Naive B cell (primary cell): Measurements from ENCODE around the gene POFUT2. TPM values are rescaled to one million over a fixed set of nuclear protein-coding genes. Genes with fewer than 3 reads are reported as not detected.

Experiments
- ATAC-seq, 2 donors: fragments of 150-1000 bp; cut with Tn5 transposase; 2 replicates each; pipeline ENCODE4 v1.10.0; 2021; ENCODE audit warnings: low read depth in 2 of 2, mild to moderate bottlenecking in 2 of 2, moderate library complexity in 2 of 2
- DNase-seq: peaks from one replicate; pipeline ENCODE4 v3.0.0; 2022
- H3K27ac Mint-ChIP-seq, 6 donors: one replicate each; pipeline ENCODE4 v1.8.0; 2020 to 2022; ENCODE audit warnings: mild to moderate bottlenecking in 6 of 6, mixed read lengths in 6 of 6, moderate library complexity in 5 of 6, inconsistent platforms in 2 of 6
- H3K27me3 Mint-ChIP-seq, 3 donors: one replicate each; pipeline ENCODE4 v1.8.0; 2021 to 2022; ENCODE audit warnings: mixed read lengths in 3 of 3, mild to moderate bottlenecking in 1 of 3
- H3K36me3 Mint-ChIP-seq, 2 donors: one replicate each; pipeline ENCODE4 v1.8.0; 2020 to 2022; ENCODE audit warnings: mixed read lengths in 2 of 2, inconsistent platforms in 1 of 2, mild to moderate bottlenecking in 1 of 2
- H3K4me1 Mint-ChIP-seq, 3 donors: one replicate each; pipeline ENCODE4 v1.8.0; 2020 to 2022; ENCODE audit warnings: mixed read lengths in 3 of 3, inconsistent platforms in 1 of 3, mild to moderate bottlenecking in 1 of 3, moderate library complexity in 1 of 3
- H3K4me3 Mint-ChIP-seq, 8 donors: one replicate each; pipeline ENCODE4 v1.8.0; 2020 to 2022; ENCODE audit warnings: mild to moderate bottlenecking in 8 of 8, mixed read lengths in 8 of 8, moderate library complexity in 8 of 8, inconsistent platforms in 2 of 8
- H3K9me3 Mint-ChIP-seq, 7 donors: one replicate each; pipeline ENCODE4 v1.8.0; 2020 to 2022; ENCODE audit warnings: mixed read lengths in 7 of 7, mild to moderate bottlenecking in 5 of 7, inconsistent platforms in 2 of 7, moderate library complexity in 1 of 7
- polyA plus RNA-seq, 6 donors: library from polyadenylated mRNA; unstranded; fragments of 300-500 nt; fragmentation: Illumina TruSeq; gene quantifications; one replicate each; pipeline ENCODE4 v1.2.3, GENCODE V29; 2021; ENCODE audit warnings: low read depth in 6 of 6

The POFUT2 gene
- polyA plus RNA-seq, 6 donors from 2014 or later: 2.8 to 10.2 (median 5.2) TPM

GRCh38 chr21:45262616-45263015 lies 25.1 kb downstream of the POFUT2 start:
- Mint-ChIP-seq H3K9me3 (no peaks in the 10 kb centered on the region), H3K4me1 (no peaks in the 10 kb centered on the region), H3K27ac (peak overlapping the region in 2 of 6 donors; percentile 11 to 34), H3K27me3 (no peaks in the 10 kb centered on the region), H3K36me3 (peaks cover 4 to 7% of the 10 kb centered on the region in 2 donors), H3K4me3 (peak overlapping the region in 1 of 8 donors; percentile 59)
- ATAC-seq (peak in 1 of 2 donors; percentile 23), DNase-seq (no peak)

GRCh38 chr21:45262041-45262581 lies 25.6 kb downstream of the POFUT2 start:
- Mint-ChIP-seq H3K9me3 (no peaks in the 10 kb centered on the region), H3K36me3 (peaks cover 2 to 4% of the 10 kb centered on the region in 2 donors), H3K4me1 (no peaks in the 10 kb centered on the region), H3K4me3 (peak overlapping the region in 1 of 8 donors; percentile 59), H3K27me3 (peaks cover 0 to 3% (median 0%) of the 10 kb centered on the region in 3 donors), H3K27ac (peak overlapping the region in 2 of 6 donors; percentile 6 to 34)
- DNase-seq: no peak
- no peak for ATAC-seq

DNA sequence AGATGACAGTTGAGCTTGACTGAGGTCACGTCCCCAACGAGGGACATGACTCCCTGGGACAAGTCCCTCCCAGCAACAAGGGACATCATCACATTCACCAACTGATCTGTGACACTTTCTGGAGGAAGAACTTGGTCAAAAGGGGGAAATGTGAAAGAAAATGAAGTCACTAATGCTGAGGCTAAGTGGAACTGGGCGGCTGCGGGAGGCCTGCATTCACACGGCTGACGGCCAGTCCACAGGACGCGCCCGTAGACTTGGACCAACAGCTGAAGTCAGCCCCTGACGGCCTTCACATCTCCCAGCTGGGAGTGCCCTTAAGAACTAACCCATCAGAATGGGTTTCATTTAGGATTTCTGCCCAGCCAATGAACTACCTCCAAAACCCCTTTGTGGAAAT lies 26.6 kb downstream of the POFUT2 start:
- Mint-ChIP-seq H3K27ac (no peak overlapping the region), H3K9me3 (no peaks in the 10 kb centered on the region), H3K27me3 (peaks cover 0 to 12% (median 0%) of the 10 kb centered on the region in 3 donors), H3K4me3 (no peak overlapping the region), H3K36me3 (no peaks in the 10 kb centered on the region), H3K4me1 (no peaks in the 10 kb centered on the region)
- no peak for ATAC-seq
- no peak for DNase-seq

- no peak for ATAC-seq
- H3K4me3 Mint-ChIP-seq: no peak overlapping the region
- H3K27ac Mint-ChIP-seq: no peak overlapping the region
- no peaks in the 10 kb centered on the region for H3K4me1 Mint-ChIP-seq
- DNase-seq: no peak
- H3K36me3 Mint-ChIP-seq: no peaks in the 10 kb centered on the region
- peaks cover 0 to 17% (median 0%) of the 10 kb centered on the region in 3 donors for H3K27me3 Mint-ChIP-seq
- no peaks in the 10 kb centered on the region for H3K9me3 Mint-ChIP-seq
Measured at GRCh38 chr21:45260191-45260825, 27.4 kb downstream of the POFUT2 start.

GRCh38 chr21:45259206-45259840 lies 28.4 kb downstream of the POFUT2 start:
- Mint-ChIP-seq H3K36me3 (no peaks in the 10 kb centered on the region), H3K4me1 (peaks cover 0 to 4% (median 4%) of the 10 kb centered on the region in 3 donors), H3K9me3 (no peaks in the 10 kb centered on the region), H3K4me3 (no peak overlapping the region), H3K27ac (peak overlapping the region in 1 of 6 donors; percentile 32), H3K27me3 (peaks cover 2 to 24% (median 9%) of the 10 kb centered on the region in 3 donors)
- no peak for ATAC-seq
- no peak for DNase-seq

DNA sequence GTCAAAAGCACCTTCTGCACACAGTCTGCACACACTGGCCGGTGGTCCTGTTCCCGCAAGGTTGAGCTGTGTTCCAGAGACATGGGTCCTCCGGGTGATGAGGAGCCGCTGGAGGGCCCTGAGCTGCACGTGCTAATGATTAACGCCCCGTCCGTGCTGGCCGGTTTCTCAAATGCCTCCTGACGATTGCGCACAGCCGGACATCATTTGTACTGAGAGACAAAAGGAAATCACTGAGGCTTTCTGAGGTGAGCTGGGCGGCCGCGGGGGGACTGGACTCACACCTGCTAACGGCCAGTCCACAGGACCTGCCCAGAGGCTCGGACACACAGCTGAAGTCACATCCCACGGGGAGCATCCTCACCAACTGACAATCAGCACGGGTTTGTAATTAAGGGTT lies 29.2 kb downstream of the POFUT2 start:
- H3K4me1 Mint-ChIP-seq: peaks cover 0 to 4% (median 4%) of the 10 kb centered on the region in 3 donors
- H3K27ac Mint-ChIP-seq: no peak overlapping the region
- H3K27me3 Mint-ChIP-seq: peaks cover 4 to 27% (median 11%) of the 10 kb centered on the region in 3 donors
- DNase-seq: no peak
- H3K9me3 Mint-ChIP-seq: no peaks in the 10 kb centered on the region
- no peak for ATAC-seq
- no peak overlapping the region for H3K4me3 Mint-ChIP-seq
- no peaks in the 10 kb centered on the region for H3K36me3 Mint-ChIP-seq

GRCh38 chr21:45257673-45258341 lies 29.9 kb downstream of the POFUT2 start:
- DNase-seq (no peak), ATAC-seq (no peak)
- H3K4me3 Mint-ChIP-seq: no peak overlapping the region
- no peaks in the 10 kb centered on the region for H3K9me3 Mint-ChIP-seq
- peaks cover 0 to 4% (median 4%) of the 10 kb centered on the region in 3 donors for H3K4me1 Mint-ChIP-seq
- peaks cover 4 to 27% (median 15%) of the 10 kb centered on the region in 3 donors for H3K27me3 Mint-ChIP-seq
- H3K27ac Mint-ChIP-seq: no peak overlapping the region
- H3K36me3 Mint-ChIP-seq: no peaks in the 10 kb centered on the region

DNA sequence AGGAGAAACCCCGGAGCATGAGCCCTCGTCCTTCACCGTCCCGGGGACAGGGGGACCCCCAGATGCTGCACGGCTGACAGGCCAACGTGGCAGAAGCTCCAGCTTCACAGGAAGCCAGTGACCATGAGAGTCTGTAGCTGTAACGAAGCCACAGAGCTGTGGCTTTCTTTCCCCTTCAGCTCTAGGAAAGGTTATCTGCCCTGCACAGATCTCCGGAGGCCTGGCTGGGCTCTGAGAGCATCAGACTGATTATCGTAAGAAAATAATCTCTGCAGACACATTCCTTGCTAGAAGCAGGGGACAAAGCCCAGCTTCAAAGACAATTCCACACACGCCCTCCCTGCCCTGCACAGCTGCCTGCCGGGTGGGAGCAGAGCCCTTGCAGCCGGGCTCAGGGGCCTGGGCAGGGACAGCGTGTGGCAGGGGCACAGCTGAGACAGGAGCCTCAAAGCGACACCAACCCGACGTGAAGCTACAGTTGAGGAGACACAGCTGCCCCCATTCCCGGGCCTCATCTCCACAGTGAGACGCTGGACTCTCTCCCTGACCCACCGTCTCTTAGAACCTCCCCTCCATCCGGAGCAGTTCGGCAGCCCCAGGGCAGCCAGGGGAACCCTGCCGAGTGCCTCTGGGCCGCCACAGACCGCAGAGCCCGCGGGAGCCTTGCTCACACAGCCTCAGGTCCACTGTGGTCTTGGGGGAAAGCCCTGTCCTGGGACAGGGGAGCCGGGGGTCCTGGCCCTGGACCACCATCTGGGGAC lies 30.6 kb downstream of the POFUT2 start:
- Mint-ChIP-seq H3K9me3 (no peaks in the 10 kb centered on the region), H3K27me3 (peaks cover 4 to 27% (median 18%) of the 10 kb centered on the region in 3 donors), H3K4me3 (peak overlapping the region in 3 of 8 donors; percentile 9 to 74 (median 15)), H3K36me3 (no peaks in the 10 kb centered on the region), H3K27ac (no peak overlapping the region), H3K4me1 (peaks cover 0 to 4% (median 4%) of the 10 kb centered on the region in 3 donors)
- DNase-seq: no peak
- no peak for ATAC-seq

DNA sequence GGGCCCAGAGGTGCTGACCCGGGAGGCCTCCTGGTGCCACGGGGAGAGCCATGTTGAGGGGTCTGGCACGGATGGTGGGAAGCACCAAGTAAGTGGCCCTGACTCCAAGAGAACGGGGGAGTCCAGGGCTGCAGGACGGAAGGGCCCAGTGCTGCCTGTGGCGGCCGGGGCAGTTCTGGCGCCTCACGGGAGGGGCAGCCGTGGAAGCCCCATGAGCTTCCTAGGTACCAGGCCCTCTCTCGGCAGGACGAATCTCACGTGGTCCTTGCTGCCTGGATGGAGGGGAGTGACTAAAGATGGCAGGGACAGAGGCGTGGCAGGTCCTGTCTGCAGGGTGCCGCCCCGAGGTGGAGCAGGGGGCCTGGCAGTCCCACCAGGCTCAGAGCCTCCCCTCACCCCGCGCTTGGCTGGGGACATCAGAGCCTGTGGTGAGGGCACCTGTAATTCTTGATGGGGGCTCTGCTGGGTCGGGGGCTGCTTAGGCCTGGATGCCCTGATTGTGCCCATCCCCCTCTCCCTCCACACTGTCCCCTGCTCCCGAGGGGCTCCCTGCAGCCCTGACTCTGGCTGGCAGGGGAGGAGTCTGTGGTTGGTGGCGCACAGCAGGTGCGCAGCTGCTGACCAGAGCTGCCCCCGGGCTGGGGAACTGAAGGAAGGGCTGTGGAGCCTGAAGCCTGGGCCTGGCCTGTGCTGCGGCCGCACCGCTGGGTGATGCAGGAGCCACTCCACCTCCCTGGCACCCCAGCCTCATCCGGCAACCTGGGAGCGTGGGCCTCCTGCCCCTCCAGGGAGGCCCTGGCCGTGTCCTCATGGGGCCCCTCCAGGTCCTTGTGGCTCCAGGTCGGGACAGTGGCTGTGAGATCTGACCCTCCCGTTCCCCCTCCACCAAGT lies 31.4 kb downstream of the POFUT2 start:
- H3K27me3 Mint-ChIP-seq: peaks cover 4 to 27% (median 18%) of the 10 kb centered on the region in 3 donors
- H3K4me1 Mint-ChIP-seq: peaks cover 0 to 4% (median 4%) of the 10 kb centered on the region in 3 donors
- no peaks in the 10 kb centered on the region for H3K36me3 Mint-ChIP-seq
- no peak for DNase-seq
- no peaks in the 10 kb centered on the region for H3K9me3 Mint-ChIP-seq
- peak overlapping the region in 2 of 8 donors; percentile 33 to 74 for H3K4me3 Mint-ChIP-seq
- no peak for ATAC-seq
- H3K27ac Mint-ChIP-seq: no peak overlapping the region

- Mint-ChIP-seq H3K27ac (no peak overlapping the region), H3K27me3 (peaks cover 6 to 27% (median 18%) of the 10 kb centered on the region in 3 donors), H3K9me3 (no peaks in the 10 kb centered on the region), H3K4me3 (no peak overlapping the region), H3K36me3 (no peaks in the 10 kb centered on the region), H3K4me1 (peaks cover 0 to 4% (median 4%) of the 10 kb centered on the region in 3 donors)
- DNase-seq: no peak
- ATAC-seq: peak in 1 of 2 donors; percentile 30
Measured at GRCh38 chr21:45255381-45256020, 32.2 kb downstream of the POFUT2 start.

GRCh38 chr21:45254460-45254930 lies 33.2 kb downstream of the POFUT2 start:
- Mint-ChIP-seq H3K27me3 (peaks cover 14 to 29% (median 18%) of the 10 kb centered on the region in 3 donors), H3K36me3 (no peaks in the 10 kb centered on the region), H3K4me3 (no peak overlapping the region), H3K27ac (peak overlapping the region in 1 of 6 donors; percentile 21), H3K9me3 (no peaks in the 10 kb centered on the region), H3K4me1 (peaks cover 0 to 4% (median 4%) of the 10 kb centered on the region in 3 donors)
- ATAC-seq (no peak), DNase-seq (no peak)
